SH-SY5Y (cell line): Measurements from ENCODE around the gene TOR2A.

Source experiments
- GATA2 ChIP-seq: IDR thresholded peaks from 2 replicates; pipeline ENCODE4 v1.6.1; 2011; ENCODE audit warnings: mild to moderate bottlenecking, low read depth, low read length
- GATA3 ChIP-seq: IDR thresholded peaks from 2 replicates; pipeline ENCODE4 v1.6.1; 2011; ENCODE audit warnings: low read depth, mild to moderate bottlenecking, low read length, moderate library complexity

- TF ChIP-seq GATA3 (no peak), GATA2 (no peak)
Observed at GRCh38 chr9:127779136-127779981, 44.3 kb upstream of the TOR2A start.
